MM.1S (cell line): Measurements from ENCODE around the gene TPST1.

ENCODE experiments used
- EZH2 ChIP-seq: fragments of 300-600 bp; sonication (generic); optimal IDR thresholded peaks from 2 replicates; pipeline ENCODE3; 2017; ENCODE audit warnings: low read depth, mild to moderate bottlenecking, antibody characterized with exemption, low read length, mixed read lengths
- EZH2phosphoT487 ChIP-seq: fragments of 300-600 bp; sonication (generic); IDR thresholded peaks from 2 replicates; pipeline ENCODE4 v1.6.1; 2018; ENCODE audit warnings: antibody characterized with exemption, low read length
- TF ChIP-seq, protein P1 (sequence below): fragments of 300-600 bp; sonication (generic); IDR thresholded peaks from 2 replicates; pipeline ENCODE4 v1.5.1; 2016; ENCODE audit warnings: antibody characterized with exemption, low read length, mixed read lengths

DNA sequence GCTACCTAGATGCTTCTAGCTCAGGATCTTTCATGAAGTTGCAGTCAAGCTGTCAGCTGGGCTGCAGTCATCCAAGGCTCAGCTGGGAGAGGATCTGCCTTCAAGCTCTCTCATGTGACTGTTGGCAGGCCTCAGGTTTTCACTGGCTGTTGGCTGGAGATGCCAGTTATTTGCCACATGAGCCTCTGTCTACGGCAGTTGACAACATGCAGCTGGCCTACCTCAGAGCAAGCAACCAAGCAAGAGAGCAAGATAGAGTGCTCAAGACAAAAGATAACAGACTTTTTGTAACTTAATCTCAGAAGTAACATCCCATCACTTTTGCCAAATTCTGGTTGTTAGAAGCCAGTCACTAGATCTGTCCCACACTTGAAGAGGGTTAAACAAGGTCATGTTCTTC lies 125.8 kb downstream of the TPST1 start:
- TF ChIP-seq, protein P1, sequence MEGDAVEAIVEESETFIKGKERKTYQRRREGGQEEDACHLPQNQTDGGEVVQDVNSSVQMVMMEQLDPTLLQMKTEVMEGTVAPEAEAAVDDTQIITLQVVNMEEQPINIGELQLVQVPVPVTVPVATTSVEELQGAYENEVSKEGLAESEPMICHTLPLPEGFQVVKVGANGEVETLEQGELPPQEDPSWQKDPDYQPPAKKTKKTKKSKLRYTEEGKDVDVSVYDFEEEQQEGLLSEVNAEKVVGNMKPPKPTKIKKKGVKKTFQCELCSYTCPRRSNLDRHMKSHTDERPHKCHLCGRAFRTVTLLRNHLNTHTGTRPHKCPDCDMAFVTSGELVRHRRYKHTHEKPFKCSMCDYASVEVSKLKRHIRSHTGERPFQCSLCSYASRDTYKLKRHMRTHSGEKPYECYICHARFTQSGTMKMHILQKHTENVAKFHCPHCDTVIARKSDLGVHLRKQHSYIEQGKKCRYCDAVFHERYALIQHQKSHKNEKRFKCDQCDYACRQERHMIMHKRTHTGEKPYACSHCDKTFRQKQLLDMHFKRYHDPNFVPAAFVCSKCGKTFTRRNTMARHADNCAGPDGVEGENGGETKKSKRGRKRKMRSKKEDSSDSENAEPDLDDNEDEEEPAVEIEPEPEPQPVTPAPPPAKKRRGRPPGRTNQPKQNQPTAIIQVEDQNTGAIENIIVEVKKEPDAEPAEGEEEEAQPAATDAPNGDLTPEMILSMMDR = no peak
- TF ChIP-seq EZH2 = no peak
- TF ChIP-seq EZH2phosphoT487 = no peak
